TTC549 (cell line): ENCODE measurements around the gene GNPTG.

Experiments used
- FAIRE-seq: peaks from 2 replicates; lab custom pipeline; 2012; peaks lifted over from hg19 to GRCh38; lab: Jason Lieb, UNC

The GNPTG gene

DNA sequence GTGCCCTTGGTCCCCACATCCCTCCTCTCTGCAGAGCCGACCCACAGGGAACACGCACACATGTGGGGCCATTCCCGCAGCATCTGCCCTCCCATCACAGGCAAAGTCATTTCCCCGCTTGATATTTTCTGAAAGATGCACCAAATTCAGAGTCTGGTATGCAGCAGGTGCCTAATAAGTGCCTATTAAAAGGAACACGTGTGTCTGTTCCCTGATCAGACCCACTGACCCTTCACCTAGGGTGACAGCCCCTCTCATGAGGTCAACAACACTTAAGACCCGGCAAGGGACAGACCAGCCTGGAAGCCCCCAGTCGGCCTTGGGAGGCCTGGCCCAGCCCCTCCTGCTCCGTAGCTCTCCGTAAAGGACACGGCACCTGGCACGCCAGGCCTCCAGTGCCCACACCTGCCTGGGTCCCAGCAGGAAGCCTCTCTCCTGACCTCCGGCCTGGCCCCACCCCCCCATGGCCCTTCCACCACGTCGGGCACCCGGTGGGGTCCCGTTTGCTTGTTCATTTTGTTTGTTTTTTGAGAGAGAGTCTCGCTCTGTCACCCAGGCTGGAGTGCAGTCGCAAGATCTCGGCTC, 42.7 kb downstream of the GNPTG start:
- no peak for FAIRE-seq

DNA sequence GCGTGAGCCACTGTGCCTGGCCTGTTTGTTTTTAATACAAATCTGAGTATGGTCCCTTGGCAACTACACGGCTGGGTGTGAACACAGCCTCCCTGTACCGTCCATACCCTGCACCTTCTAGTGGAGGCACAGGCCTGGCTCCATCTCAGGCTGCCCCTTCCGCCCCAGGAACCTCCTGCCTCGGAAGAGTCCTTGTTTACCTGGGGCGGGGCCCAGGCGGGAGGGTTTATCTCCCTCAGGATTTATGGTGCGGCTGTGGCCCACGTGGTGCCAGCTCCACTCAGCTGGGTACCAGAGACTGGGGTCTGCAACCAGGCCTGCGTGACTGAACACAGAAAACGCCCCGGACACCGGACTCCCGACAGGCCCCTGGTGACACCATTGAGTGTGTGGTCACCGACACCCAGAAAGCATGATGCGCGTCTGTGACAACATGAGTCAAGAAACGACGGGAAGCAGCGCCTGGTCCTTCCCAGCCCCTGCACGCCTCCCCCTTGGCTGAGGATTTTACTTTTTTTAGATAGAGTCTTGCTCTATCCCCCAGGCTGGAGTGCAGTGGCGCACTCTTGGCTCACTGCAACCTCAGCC, 43.8 kb downstream of the GNPTG start:
- no peak for FAIRE-seq

DNA sequence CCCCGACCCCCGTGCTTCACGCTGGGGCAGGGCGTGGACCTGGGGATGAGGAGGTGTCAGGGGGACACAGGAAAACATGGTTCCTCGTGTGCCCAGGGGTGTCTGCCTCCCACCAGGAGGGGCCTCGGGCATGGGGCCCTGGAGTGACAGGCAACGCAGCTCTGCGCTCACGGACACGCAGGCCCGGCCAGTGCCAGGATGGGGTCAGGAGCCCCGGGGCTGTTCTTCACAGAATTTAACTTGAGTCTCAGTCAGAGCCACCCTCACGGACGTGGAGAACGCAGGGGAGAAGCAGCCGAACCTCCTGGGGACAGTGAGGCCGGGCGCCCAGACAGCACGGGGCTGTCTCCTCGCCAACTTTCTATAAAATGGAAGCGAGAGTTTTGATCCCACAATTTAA, 46.0 kb downstream of the GNPTG start:
- no peak for FAIRE-seq

DNA sequence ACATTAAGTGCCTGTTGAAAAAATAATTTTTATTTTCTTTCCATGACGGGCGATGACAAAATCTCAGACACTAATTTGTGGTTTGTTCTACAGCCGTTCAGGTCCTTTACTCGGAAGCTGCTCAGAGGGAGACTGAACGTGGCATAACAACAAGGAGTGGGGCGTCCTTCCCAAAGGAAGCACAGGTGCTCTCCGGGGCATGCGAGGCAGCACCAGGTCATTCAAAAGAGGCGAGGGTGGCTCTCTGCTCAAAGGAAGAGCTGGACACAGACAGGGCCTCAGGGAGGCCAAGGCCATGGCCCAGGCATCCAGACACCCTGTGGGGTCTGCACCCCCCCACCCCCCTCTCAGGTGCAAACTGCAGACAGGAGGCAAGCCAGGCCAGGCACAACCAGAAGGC, 46.6 kb downstream of the GNPTG start:
- no peak for FAIRE-seq

DNA sequence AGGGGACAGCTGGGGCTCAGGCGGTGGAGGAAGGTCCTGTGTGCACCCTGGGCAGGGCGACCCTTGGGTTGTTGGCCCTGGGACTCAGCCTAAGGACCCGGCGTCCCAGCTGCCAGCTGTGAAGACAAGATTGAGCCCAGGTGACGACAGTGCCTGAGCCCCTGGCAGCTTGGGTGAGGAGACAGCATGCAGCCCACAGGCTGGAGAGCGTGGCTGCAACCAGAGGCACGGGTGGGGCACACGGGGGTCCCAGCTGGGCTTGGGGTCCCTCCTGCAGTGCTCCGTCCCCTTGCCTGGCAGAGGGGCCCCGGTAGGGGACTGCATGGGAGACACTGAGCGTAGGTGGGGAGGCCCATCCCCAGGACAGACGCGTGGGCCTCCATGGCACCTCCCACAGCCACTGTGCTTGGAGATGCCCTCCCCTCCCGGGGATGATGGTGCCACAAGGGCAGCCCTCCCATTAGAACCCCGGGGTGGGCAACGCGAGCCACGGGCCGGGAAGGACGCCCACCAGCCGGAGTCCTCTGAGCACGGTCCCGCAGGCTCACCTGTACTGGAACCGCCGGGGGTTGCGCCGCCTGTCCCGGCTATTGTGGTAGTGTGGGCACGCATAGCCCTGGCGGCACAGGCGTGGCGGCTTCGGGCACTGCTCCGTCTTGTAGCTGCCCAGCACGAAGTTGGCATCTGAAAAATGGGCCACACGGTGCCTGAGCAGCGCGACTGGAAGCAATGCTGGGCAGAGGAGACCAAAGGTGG, 47.3 kb downstream of the GNPTG start:
- FAIRE-seq = no peak

DNA sequence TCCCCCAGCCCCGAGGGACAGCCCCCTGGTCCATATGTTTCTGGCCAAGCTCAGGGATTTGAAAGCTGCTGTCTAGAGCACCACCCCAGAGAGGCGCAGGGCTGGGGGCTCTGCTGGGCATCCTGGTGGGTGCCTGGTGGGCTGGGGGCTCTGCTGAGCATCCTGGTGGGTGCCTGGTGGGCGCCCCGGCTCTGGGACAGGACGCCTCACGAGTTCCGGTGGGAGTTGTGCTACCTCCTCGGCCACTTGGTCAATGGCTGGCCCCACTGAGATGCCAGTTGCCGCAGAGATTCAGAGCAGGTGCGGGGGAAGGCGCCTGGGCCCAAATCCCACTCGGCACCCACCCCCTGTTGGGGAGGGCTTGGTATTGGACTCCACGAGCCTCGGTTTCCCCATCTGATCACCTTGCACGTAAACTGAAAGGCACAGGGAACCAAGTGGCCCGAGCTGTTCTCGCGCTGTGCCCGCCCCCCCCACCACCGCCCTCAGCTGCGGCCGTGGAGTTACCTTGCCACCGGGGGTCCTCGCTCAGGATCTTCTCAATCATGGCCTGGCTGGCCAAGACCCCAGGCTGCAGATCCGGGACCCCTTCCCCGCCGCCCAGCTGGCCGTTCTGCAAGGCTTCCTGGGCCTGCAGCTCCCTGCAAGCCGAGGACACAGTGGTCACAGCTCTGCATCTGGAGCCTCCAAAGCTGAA, 49.5 kb downstream of the GNPTG start:
- no peak for FAIRE-seq

DNA sequence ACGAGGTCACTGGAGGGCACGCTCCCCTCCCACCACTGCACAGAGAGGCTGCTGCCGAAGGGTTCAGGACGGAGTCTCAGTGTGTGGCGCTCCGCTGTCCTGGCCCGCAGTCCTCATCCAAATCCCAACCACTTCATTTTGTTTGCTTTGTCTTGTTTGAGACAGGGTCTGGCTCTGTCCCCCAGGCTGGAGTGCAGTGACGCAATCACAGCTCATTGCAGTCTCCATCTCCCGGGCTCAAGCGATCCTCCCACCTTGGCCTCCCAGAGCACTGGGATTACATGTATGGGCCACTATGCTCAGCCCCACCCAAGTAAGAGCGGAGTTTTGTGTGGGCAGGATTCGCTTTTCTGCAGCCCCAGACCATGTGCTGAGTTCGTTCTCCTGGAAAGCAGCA, 50.0 kb downstream of the GNPTG start:
- FAIRE-seq = no peak

DNA sequence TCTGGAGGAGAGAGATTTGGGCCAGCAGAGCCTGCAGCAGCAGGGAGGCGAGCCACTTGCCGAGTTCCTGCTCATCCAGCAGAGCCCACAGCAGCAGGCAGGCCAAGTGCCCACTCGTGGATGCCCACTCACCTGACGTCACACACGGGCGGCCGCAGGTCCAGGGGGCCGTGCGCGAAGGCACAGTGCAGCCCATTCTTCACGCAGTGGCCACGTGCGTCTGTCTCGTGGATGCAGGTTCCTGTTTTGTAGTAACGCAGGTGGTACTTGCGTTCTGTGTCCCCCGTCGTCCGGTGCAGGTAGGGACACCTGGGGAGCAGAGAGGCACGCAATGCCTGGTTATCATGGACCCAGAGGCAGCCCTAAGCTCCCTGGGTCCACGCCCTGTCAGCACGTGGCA, 51.3 kb downstream of the GNPTG start:
- FAIRE-seq = no peak

DNA sequence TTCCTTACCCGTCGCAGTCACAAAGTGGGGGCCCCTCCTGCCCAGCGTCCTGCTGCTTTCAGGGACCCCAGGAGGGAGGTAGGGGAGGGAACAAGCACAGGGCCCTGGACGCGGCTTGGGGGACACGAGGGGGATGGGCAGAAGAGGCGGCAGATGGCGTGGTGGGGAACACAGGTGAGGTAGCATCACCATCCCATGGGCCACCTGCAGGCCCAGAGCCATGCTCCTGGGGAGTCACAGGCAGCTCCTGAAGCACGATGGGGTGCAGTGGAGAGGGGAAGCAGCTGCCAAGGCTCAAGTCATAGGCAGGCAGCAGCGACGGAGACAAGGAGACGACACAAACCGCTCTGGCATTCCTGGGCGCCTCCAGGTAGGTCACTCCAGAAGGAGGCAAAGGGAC, 52.0 kb downstream of the GNPTG start:
- FAIRE-seq = no peak

DNA sequence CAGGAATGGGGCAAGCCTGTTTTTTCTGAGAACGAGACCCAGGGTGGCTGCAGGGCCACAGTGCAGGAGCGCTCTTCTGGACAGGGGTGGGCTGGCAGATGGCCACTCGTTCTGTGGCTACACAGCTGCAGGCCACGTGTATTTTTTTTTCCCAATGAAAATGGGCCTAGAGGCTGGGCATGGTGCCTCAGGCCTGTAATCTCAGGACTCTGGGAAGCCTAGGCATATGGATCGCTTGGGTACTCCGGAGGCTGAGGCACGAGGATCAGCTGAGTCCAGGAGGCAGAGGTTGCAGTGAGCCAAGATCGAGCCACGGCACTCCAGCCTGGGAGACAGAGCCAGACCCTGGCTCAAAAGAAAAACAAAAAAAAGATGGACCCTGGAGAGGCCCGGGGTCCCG, 56.0 kb downstream of the GNPTG start:
- FAIRE-seq = no peak

DNA sequence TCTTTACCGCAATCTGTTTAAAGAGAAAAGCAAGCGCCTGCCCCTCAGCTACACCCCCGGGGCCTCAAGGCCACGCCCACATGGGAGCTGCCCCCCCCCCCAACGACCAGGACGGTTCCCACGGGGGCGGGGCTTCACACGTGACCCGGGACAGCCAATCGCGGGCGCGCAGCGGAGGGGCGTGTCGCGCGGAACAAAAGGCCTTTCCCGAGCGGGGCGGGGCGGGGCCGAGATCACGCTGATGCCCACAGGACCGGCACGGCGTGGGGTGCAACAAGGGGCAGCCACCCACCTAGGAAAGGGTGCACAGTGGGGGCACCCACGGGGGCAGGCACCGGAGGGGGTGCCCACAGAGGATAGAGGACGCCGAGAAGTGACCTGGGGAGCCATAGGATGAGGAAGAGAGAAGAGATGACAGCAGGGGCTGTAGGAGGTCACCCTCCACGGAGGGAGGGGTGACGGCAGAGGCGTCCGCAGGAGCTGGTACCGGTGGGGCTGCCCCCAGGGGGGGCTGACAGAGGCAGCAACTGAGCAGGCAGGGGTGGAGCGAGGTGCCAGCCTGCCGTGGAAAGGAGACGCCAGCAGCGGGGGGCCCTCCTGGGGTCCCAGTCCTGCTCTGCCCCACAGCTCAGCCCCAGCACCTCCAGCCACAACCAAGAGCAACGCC, 56.6 kb downstream of the GNPTG start:
- FAIRE-seq = no peak

DNA sequence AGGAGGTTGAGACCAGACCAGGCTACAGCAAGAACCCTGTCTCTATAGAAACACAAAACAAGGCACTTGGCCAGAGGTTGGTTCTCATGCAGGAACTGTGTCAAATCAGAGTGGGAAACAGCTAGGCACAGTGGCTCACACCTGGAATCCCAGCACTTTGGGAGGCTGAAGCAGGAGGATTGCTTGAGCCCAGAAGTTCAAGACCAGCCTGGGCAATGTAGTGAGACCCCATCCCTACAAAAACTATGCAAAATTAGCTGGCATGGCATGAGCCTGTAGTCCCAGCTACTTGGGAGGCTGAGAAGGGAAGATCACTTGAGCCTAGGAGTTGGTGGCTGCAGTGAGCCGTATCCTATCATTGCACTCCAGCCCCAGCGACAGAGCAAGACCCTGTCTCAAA, 61.1 kb downstream of the GNPTG start:
- no peak for FAIRE-seq
